Suppressor macrophage (primary cell): ENCODE data around the gene CSNK1A1.
"Not testable (repeated sequence)": the region's sequence is repeated elsewhere in the genome, so short reads cannot be mapped to it uniquely, and the experiment has no call there.

ENCODE experiments used
- DNase-seq, 4 experiments: peaks; one replicate each; pipeline ENCODE4 v3.0.0-alpha.2; 2020 to 2022

Gene CSNK1A1

DNA sequence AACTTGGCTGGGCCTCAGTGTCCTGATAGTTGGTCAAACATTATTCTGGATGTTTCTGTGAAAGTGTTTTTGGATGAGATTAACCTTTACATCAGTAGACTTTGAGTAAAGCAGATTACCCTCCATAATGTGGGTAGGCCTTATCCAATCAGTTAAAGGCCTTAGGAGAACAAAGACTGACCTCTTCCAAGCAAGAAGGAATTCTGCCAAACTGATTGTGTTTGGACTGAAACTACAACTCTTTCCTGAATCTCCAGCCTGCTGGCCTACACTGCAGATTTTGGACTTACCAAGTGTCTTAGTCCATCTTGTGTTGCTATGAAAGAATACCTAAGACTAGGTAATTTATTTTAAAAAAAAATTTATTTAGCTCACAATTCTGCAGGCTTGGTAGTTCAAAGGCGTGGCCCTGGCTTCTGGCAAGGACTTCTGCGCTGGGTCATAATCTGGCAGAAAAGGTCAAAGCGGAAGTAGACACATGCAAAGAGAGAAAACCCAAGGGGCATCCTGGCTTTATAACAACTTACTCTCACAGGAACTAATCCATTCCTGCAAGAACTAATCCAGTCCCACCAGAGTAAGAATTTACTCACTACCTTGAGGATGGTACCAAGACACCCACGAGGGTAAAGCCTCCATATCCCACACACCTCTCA is 21.5 kb upstream of the CSNK1A1 start:
- no peak for DNase-seq

DNA sequence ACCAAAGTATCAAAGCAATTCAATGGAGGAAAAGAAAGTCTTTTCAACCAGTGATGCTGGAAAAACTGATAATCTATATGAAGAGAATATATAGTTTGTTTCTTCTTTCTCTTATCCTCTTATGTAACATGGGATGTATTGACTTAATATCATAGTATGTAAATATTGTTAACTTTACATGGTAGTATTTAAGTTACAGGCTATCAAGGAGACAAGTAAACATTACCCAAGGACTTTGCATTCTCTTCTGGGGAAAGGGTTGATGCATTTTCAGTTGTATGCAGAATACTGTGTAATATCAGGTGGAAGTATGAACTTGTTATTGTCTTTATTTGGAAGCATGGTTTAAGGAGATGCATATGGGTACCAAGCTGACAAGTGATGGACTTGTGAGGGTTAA is 20.9 kb upstream of the CSNK1A1 start:
- DNase-seq = no peak

DNA sequence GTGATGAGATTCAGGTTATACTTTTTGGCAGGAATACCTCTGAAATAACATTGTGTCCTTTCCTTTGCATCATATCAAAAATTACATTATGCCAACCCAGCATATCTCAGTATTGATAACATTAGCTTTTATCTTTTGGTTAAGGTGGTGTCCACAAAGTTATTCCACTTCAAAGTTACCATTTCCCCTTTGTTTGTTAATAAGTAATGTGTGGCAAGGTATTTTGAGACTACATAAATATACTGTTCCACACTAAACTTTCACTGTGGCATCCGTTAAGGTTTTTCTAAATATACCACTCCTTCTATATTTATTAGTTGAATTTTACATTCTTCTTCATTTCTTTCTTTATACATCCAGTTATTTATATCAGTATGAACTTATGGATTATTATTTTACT is 16.0 kb upstream of the CSNK1A1 start:
- no peak for DNase-seq

DNA sequence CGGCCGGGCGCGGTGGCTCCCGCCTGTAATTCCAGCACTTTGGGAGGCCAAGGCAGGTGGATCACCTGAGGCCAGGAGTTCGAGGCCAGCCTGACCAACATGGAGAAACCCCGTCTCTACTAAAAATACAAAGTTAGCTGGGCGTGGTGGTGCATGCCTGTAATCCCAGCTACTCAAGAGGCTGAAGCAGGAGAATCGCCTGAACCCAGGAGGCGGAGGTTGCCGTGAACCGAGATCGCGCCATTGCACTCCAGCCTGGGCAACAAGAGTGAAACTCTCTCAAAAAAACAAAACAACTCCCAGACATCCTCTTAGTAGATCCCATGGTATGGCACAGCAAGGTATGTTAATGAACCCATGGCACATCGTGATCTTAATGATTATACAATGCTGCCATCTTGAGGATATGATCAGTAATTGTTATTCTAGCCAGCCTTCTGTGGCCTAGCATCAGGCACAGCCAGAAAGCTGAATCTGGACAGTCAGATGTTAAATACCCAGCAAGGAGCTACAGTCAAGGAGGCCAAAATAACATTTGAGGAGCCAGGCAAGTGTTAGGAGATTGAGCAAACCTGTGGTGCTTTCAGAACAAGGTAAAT is 13.4 kb upstream of the CSNK1A1 start:
- peak; percentile 45 to 90 (median 72) for DNase-seq

DNA sequence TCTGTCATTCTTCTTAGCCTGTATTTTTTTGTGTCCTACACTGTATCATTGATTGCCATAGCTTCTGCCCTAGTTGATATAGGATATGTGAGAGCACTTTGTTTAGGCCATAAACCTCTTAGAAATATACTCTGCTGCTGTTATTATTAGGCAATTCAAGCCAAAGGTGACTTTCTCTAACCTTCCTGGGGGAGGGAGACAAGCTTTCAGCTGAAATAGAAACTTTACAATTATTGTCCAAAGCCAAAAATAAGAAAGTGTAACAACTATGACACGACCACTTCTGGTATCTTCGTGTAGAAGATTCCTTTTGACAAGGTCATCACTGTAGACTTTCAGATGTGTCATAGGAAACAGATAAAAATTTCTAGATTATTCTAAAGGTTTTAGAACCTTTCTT is 12.2 kb upstream of the CSNK1A1 start:
- no peak for DNase-seq

DNA sequence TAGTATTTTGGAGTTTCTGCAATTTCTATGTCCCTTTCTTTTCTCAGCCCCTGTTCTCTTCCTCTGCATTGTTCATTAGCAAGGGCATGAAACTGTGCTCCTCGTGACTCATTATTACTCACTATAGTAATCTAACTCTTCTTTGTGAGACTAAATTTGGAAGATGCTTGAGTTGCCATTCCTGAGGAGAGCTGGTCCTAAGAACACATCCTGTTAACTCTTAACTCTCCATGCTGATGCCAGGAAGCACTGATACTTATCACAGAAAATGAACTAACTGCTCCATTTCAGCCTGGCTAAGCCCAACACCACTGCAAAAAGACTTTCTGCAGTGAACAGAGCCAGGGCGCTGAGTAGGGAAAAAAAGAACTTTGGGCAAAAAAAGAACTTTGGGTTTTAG is 10.6 kb upstream of the CSNK1A1 start:
- peak; percentile 52 to 89 (median 72) for DNase-seq

DNA sequence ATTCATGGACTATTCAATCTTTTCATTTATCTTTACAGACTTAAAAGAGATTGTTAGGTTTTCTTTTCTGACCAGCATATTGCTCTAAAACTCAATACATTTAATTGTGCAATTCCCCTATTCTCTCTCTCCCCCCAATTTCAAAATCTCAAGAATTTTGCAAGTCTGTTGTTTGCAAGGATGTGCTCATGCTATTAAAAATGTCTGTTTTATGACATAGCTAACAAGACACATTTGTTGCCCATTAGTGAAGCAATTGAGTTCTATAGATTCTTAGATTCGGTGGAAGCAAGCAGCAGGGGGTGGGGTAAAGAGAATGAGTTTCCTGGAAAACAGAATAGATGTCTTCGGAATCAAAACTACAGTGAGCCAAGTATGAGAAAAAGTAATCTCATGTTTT is 8.5 kb upstream of the CSNK1A1 start:
- peak in 2 of 4 experiments; percentile 55 to 57 for DNase-seq

DNA sequence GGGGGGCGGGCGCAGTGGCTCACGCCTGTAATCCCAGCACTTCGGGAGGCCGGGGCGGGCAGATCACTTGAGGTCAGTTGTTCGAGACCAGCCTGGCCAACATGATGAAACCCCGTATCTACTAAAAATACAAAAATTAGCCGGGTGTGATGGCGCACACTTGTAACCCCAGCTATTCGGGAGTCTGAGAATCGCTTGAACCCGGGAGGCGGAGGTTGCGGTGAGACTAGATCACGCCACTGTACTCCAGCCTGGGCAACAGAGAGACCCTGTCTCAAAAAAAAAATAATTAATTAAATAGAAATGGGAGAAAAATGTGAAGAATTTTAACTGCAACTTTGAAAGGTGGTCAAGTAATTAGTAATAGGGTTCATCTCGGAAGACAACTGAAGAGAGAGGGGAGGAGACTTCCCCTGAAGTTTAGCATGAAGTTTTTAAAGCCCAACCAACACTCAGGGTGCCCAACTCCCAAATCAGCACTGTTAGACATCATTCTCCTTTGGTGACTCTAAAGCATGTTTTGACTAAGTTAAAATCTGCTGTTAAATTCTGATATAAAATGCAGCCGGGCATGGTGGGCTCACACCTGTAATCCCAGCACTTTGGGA is 1.4 kb upstream of the CSNK1A1 start:
- no peak for DNase-seq

DNA sequence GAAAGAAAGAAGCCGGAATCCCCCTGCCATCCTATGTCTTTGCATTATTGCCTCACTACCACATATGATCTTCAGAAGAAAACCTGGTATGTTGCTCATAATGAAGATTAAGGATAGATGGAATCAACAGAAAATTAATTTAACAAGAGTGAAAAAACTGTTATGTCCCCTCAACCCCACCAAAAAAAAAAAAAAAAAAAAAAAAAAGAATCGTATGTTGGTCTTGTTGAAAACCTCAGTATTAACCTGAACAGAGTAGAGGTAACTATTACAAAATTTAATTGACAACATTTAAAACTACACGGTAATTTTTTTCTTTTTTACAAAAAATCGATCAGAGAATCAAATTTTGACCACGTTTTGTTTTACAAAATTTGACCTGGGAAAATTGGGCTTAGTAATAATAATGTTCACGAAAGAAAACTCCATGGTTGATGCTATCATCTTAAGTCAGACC is 827 bp upstream of the CSNK1A1 start:
- no peak for DNase-seq

DNA sequence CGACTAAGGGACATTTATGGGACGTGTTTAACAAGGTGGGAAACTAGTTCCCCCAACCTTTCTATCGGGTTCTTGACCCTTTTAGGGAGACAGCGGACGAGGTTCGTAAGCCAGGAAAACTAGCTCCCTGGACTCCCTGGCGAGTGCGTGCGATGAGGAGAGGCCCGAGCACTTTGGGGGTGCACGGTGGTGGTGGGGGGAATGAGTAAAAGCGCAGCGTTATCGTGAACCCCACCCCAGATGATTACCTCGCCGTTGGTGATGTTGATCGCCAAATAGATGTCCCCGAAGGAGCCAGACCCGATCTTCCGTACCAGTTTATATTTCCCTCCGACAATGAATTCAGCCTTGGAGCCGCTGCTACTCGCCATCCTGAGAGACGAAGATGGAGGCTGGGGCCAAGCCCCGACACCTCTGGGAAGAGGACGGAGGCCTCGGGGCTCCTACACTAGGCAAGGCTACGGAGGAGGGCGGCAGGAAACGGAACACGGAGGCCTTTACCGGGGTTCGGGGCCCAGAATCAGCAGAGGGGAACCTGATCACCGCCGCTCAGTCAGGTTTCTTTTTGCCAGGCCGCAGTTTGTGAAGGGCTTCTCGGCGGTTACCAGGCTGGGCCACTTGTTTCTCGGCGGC is 529 bp downstream of the CSNK1A1 start:
- peak; percentile 28 to 56 (median 38) for DNase-seq

DNA sequence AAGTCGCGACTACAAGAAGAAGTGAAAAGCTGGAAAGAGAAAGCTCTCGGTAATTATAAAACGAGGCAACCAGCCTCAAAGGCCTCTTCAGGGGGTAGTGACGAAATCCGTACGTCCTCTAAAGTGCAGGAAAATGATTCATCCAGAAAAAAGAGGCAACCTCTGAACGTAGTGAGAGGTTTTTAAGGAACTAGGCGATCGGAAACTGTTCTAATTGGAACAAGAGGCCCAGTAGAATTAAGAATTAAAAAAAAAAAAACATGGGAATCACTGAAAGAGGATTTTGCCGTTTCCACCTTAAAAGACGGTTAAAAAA is 1.0 kb downstream of the CSNK1A1 start:
- DNase-seq = peak; percentile 76 to 93 (median 84)

DNA sequence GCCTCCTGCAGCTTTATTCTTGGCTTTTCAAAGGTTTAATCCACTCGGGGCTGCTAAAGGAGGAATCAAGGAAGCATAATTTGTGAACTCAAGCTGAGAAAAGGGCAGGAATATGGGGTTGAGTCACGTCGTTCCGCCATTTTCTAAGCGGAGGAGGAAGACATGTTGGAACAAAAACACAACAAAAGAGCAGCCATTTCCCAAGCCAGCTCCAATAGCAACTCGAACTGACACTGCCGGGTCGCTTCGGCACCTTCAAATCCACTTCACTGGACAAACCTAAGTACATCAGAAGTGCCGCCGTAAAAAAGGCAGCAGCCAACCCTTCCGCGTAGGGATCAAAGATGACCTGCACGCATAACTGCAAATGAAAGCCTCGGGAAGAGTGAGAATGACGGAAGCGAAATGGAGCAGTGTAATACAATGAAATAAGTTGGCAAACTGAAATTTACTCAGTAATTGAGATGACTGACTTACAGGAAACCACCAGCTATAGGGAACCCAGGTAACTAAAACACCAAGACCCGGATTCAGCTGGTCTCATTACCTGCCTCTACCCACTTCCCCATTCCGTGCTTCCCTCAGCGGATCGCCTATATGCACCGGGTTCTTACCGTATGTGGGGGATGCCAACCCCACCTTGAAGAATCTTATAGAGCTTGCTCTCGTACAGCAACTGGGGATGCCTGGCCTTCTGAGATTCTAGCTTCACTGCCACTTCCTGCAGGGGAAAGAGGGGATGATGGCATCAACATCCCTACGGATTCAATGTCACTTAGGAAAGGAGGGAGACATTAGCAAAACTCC is 1.6 kb downstream of the CSNK1A1 start:
- DNase-seq = peak; percentile 35 to 62 (median 57)

DNA sequence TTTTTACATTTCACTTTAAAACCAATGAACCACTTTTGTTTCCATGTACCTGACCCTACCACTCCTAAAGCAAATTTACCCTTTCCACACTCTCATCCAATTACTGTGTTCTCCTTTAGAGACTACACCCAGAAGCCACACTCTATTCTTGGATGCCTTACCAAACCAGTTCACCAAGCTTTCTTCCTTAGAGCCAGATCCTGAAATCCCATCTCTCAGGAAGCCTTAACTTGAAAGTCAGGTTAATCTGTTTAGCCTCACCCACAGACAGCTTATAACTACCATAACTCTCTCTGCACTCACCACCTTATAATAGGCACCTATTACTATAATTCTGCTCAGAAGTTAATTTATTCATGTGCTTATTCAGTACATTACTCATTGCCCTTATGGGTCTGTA is 4.3 kb downstream of the CSNK1A1 start:
- no peak for DNase-seq

DNA sequence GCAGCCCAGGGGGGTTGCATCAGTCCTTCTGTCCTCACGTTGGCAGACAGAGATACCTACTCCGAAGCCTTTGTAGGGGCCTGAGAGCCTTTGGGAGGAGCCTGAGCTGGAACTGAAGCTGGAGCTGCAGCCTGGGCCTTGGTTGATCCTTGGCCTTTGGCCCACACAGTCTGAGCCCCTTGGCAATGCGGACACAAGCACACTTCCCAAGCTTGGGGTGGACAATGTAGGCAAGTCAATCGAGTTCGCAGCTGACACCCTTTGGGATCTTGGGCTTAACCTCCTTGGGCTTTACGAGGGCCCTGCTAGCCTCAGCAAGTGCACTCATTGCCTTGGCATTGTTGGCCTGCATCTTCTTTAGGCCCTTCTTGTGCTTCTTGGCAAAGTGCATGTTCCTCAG is 5.9 kb downstream of the CSNK1A1 start:
- DNase-seq = no peak

DNA sequence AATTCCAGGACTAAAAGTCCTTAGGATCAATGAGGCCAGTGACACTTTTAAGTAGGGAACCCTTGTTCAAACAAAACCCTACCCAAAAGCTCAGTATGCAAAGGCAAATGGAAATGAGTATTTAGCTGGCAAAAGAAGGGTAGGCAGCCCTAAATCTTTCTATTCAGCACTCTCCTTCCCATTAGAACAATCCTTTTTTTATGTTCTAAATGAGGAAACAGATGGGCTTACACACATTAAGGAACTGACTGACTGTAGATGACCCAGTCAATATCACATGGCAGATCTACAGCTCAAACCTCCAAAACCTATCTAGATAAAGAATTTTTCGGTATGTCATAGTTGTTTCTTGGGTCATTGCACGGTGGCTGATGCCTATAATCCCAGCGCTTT is 7.2 kb downstream of the CSNK1A1 start:
- peak; percentile 53 to 88 (median 75) for DNase-seq

DNA sequence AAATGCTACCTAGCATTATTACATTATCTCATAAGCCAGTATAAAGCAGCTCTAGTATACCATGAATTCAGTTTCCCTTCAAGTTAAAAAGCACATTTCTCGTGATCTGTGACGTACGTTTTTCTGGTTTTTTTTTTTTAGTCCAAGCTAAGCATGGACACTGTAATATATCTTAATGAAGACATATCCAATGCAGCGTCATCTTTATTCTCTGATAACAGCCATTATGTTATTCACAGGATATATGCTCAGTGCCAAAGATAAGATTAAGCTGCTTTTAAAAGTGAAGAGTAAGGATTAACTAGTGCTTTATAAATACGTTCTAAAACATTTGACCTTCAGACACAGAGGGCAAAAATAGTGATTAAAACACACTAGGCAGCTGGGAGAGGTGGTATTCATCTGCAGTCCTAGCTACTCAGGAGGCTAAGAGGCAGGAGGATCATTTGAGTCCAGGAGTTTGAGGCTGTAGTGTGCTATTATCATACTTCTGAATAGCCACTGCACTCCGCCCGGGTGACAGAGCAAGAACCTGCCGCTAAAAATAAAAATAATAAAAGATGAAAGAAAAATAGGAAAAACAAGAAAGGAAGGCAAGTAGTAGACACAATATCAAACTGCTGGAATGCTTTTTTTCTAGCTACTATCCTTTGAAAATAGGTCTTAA is 7.7 kb downstream of the CSNK1A1 start:
- DNase-seq = no peak

DNA sequence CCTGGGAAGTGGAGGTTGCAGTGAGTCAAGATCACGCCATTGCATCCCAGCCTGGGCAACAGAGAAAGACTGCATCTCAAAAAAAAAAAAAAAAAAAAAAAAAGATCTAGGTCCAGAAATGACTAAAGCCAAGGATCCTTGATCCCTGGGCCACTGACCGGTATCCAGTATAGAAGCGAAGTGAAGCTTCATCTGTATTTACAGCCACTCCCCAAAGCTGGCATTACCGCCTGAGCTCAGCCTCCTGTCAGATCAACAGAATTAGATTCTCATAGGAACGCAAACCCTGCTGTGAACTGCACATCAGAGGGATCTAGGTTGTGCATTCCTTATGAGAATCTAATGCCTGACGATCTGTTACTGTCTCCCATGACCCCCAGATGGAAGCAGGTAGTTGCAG is 9.3 kb downstream of the CSNK1A1 start:
- DNase-seq = no peak

DNA sequence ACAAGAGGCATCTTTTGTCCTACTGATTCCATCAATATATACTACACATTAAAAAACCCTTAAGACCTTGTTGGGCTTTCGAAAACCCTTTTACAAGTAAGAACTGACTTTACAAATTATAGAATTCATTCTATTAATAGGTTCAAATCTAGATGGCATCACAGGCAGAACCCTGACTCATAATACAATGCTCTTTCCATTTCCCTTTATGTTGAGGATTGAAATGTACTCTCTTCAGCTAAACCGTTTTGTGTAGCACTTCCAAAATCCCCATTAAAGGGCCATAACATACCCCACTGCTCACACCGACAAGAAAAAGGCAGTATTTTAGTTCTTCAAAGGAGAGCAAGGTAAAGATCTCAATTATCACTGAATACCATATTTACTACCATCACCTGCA is 11.2 kb downstream of the CSNK1A1 start:
- DNase-seq = peak in 2 of 4 experiments; percentile 30 to 40

DNA sequence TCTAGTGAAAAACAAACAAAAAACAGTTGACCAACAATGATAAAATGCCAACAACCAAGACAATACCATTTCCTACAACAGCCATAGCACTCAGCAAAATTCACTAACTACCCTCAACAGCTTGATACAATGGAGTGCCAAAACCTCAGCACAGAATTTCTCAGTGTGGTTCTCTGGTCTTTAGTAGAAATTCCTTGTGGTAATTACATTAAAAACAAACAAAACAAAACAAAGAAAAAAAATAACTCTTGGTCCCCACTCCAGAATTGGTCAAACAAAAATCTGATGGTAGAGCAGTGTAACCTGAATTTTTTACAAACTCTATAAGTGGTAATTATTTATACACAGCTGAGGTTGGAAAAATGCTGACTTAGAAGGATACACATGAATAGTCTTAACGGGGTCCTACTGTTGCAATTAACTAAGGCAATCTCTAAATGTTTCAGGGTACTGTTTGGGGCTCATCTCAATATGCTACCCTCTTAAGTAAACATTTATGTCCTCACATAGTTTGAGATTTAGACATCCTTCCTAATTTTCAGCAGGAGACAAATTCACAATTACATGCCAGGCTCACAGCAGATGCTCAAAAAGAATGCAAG is 13.8 kb downstream of the CSNK1A1 start:
- no peak for DNase-seq

DNA sequence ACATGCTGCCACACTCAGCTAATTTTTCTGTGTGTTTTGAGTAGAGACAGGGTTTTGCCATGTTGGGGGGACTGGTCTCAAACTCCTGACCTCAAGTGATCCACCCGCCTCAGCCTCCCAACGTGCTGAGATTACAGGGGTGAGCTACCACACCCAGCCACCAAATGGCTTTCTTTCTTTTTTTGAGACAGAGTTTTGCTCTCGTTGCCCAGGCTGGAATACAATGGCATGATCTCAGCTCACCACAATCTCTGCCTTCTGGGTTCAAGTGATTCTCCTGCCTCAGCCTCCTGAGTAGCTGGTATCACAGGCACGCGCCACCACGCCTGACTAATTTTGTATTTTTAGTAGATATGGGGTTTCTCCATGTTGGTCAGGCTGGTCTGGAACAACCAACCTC is 15.5 kb downstream of the CSNK1A1 start:
- not testable (repeated sequence) for DNase-seq

DNA sequence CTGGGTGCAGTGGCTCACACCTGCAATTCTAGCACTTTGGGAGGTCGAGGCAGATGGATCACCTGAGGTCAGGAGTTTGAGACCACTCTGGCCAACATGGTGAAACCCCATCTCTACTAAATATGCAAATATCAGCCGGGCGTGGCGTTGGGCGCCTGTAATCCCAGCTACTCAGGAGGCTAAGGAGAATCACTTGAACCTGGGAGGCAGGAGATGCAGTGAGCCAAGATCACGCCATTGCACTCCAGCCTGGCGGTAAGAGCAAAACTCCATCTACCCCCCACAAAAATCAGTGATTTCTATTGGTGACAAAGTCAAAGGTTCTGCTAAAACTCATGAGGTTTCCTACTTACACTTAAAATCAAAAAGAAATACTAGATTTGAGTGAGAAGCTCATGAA is 18.8 kb downstream of the CSNK1A1 start:
- DNase-seq = no peak

DNA sequence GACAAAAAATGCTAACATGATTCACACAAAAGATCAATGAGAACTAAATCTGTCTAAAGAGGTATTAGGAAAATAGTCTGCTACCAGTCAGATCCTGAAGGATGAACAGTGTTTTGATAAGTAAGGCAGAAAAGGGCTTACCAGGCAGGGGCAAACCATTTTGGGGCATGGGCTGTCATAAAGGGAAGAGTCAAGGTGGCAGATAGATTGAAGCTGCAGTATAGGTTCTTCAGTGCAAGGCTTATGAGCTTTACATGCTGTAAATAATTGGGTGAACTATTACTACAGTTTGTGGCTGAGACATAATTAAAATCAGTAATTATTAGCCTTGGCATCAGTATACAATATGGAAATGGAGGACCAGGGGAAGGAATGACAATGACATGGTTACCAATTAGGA is 21.8 kb downstream of the CSNK1A1 start:
- DNase-seq = no peak
